GM23338 (cell line): ENCODE measurements around the gene ZC3H12C. TPM values are rescaled to one million over a fixed set of nuclear protein-coding genes. Genes with fewer than 3 reads are reported as not detected.

Experiments used
- ATAC-seq: fragments of 200-7000 bp; cut with Tn5 transposase; 3 replicates; pipeline ENCODE4 v1.9.1; 2020
- DNase-seq: peaks from one replicate; pipeline ENCODE4 v3.0.0-alpha.2; 2015; ENCODE audit warnings: low spot score
- H2AFZ ChIP-seq: fragments of 200-600 bp; sonication (generic); 2 replicates; pipeline ENCODE4 v1.8.0; 2016; ENCODE audit warnings: antibody characterized with exemption, mild to moderate bottlenecking, moderate library complexity
- H3F3A ChIP-seq: fragments of 200-600 bp; sonication (generic); replicated peaks from 2 replicates; pipeline ENCODE4 v1.8.0; 2017; ENCODE audit warnings: antibody characterized with exemption, mixed run types, low read depth
- H3K27ac ChIP-seq: fragments of 200-600 bp; sonication (generic); 2 replicates; pipeline ENCODE4 v1.6.1; 2016; ENCODE audit warnings: low read depth
- H3K27me3 ChIP-seq: fragments of 200-600 bp; sonication (generic); 2 replicates; pipeline ENCODE4 v1.8.0; 2016; ENCODE audit warnings: mild to moderate bottlenecking, mixed run types, moderate library complexity; ENCODE audit not compliant: insufficient read depth
- H3K36me3 ChIP-seq: fragments of 200-600 bp; sonication (generic); 2 replicates; pipeline ENCODE4 v1.8.0; 2016; ENCODE audit warnings: mild to moderate bottlenecking; ENCODE audit not compliant: insufficient read depth
- H3K4me1 ChIP-seq: fragments of 200-600 bp; sonication (generic); 2 replicates; pipeline ENCODE4 v1.8.0; 2016; ENCODE audit warnings: mild to moderate bottlenecking, moderate library complexity; ENCODE audit not compliant: insufficient read depth
- H3K4me2 ChIP-seq: fragments of 200-600 bp; sonication (generic); 2 replicates; pipeline ENCODE4 v1.7.1; 2017; ENCODE audit warnings: mixed run types
- H3K4me3 ChIP-seq: fragments of 200-600 bp; sonication (generic); 2 replicates; pipeline ENCODE4 v1.6.1; 2016; ENCODE audit warnings: mixed run types
- H3K79me2 ChIP-seq: fragments of 200-600 bp; sonication (generic); replicated peaks from 2 replicates; pipeline ENCODE4 v1.8.0; 2017; ENCODE audit warnings: mild to moderate bottlenecking; ENCODE audit not compliant: insufficient read depth
- H3K9me2 ChIP-seq: fragments of 200-600 bp; sonication (generic); 2 replicates; pipeline ENCODE4 v1.8.0; 2017; ENCODE audit not compliant: insufficient read depth
- H4K20me1 ChIP-seq: fragments of 200-600 bp; sonication (generic); replicated peaks from 2 replicates; pipeline ENCODE4 v1.8.0; 2017; ENCODE audit warnings: mild to moderate bottlenecking; ENCODE audit not compliant: insufficient read depth
- H3K27ac Mint-ChIP-seq: 2 replicates; pipeline ENCODE4 v1.8.0; 2020; ENCODE audit warnings: inconsistent platforms, mild to moderate bottlenecking, moderate library complexity, mixed read lengths
- H3K27me3 Mint-ChIP-seq: 3 replicates; pipeline ENCODE4 v1.8.0; 2022; ENCODE audit warnings: low read depth, mild to moderate bottlenecking, moderate library complexity, mixed read lengths, inconsistent platforms; ENCODE audit not compliant: insufficient read depth, poor library complexity
- H3K36me3 Mint-ChIP-seq: 3 replicates; pipeline ENCODE4 v1.8.0; 2021; ENCODE audit warnings: low read depth, mild to moderate bottlenecking, inconsistent platforms, moderate library complexity, mixed read lengths
- H3K4me1 Mint-ChIP-seq: 3 replicates; pipeline ENCODE4 v1.8.0; 2020; ENCODE audit warnings: mild to moderate bottlenecking, inconsistent platforms, mixed read lengths
- H3K4me3 Mint-ChIP-seq: 3 replicates; pipeline ENCODE4 v1.8.0; 2021; ENCODE audit warnings: moderate library complexity, mild to moderate bottlenecking, inconsistent platforms, mixed read lengths
- H3K9me3 Mint-ChIP-seq: 3 replicates; pipeline ENCODE4 v1.8.0; 2020; ENCODE audit warnings: moderate library complexity, mild to moderate bottlenecking, inconsistent platforms, mixed read lengths
- CREB1 ChIP-seq: fragments of 250-450 bp; sonication (Bioruptor Pico); IDR thresholded peaks from 2 replicates; pipeline ENCODE4 v1.5.0; 2020; ENCODE audit warnings: low read depth, mild to moderate bottlenecking, moderate library complexity
- CTCF ChIP-seq, 2 experiments: fragments of 200-600 bp in 1 of 2; sonication (generic) in 1 of 2; conservative IDR thresholded peaks; 2 replicates each; pipeline versions ENCODE4 v1.5.1 to v1.6.1; 2016 to 2017; ENCODE audit warnings: antibody characterized with exemption in 2 of 2, low read depth in 2 of 2, mild to moderate bottlenecking in 2 of 2, moderate library complexity in 1 of 2
- EZH2phosphoT487 ChIP-seq: fragments of 200-600 bp; sonication (generic); IDR thresholded peaks from one replicate; pipeline ENCODE4 v1.8.1; 2018; ENCODE audit warnings: antibody characterized with exemption; ENCODE audit not compliant: unreplicated experiment
- JUNB ChIP-seq: IDR thresholded peaks from one replicate; pipeline ENCODE4 v1.6.1; 2016; ENCODE audit warnings: antibody characterized with exemption; ENCODE audit not compliant: unreplicated experiment
- POLR2AphosphoS5 ChIP-seq: IDR thresholded peaks from 2 replicates; pipeline ENCODE4 v1.6.1; 2016; ENCODE audit warnings: antibody characterized with exemption, low read depth
- REST ChIP-seq: IDR thresholded peaks from one replicate; pipeline ENCODE4 v1.6.1; 2018; ENCODE audit warnings: antibody characterized with exemption; ENCODE audit not compliant: unreplicated experiment
- ZNF114 ChIP-seq: fragments of 250-450 bp; sonication (Bioruptor Pico); IDR thresholded peaks from 2 replicates; pipeline ENCODE4 v1.5.0; 2020; ENCODE audit warnings: mild to moderate bottlenecking, moderate library complexity
- ZNF331 ChIP-seq: fragments of 250-450 bp; sonication (Bioruptor Pico); IDR thresholded peaks from 2 replicates; pipeline ENCODE4 v1.5.0; 2020; ENCODE audit warnings: low read depth, mild to moderate bottlenecking, moderate library complexity
- ZNF462 ChIP-seq: fragments of 250-450 bp; sonication (Bioruptor Pico); IDR thresholded peaks from 2 replicates; pipeline ENCODE4 v1.5.0; 2020; ENCODE audit warnings: mild to moderate bottlenecking, moderate library complexity
- polyA plus RNA-seq: library from polyadenylated mRNA; unstranded; fragments of >200 nt; fragmentation: Nextera tagmentation; extraction: Ambion mirVana; gene quantifications from 2 replicates; pipeline ENCODE4 v1.2.1, GENCODE V29; 2016
- total RNA-seq: library from RNA; depleted of rRNA; stranded (reverse); fragments of >200 nt; shearing (Covaris generic); gene quantifications from 2 replicates; pipeline ENCODE4 v1.2.3, GENCODE V29; 2014

ZC3H12C gene
- total and polyA plus RNA-seq, 2 experiments from 2014 or later = 0.55 to 2.4 TPM

- DNase-seq = no peak
- H3K4me2 ChIP-seq = no peak overlapping the region
- Mint-ChIP-seq H3K4me1 (peaks cover 43% of the 10 kb centered on the region), H3K9me3 (peaks cover 4% of the 10 kb centered on the region; the same call in 1 of the 3 replicates), H3K27me3 (peaks cover 11% of the 10 kb centered on the region), H3K27ac (no peak overlapping the region), H3K36me3 (no peaks in the 10 kb centered on the region), H3K4me3 (no peak overlapping the region)
- no peak for ATAC-seq
- no peaks in the 10 kb centered on the region for H3K79me2 ChIP-seq
- H3K4me3 ChIP-seq = no peak overlapping the region
- H3K27ac ChIP-seq = no peak overlapping the region
- peaks cover 10% of the 10 kb centered on the region for H3K27me3 ChIP-seq
- peaks cover 5% of the 10 kb centered on the region; the same call in 1 of the 2 replicates for H3K9me2 ChIP-seq
- H2AFZ ChIP-seq = no peak overlapping the region
- TF ChIP-seq EZH2phosphoT487 (no peak), JUNB (no peak)
- no peaks in the 10 kb centered on the region for H4K20me1 ChIP-seq
- peaks cover 35% of the 10 kb centered on the region for H3K4me1 ChIP-seq
- no peaks in the 10 kb centered on the region for H3K36me3 ChIP-seq
- H3F3A ChIP-seq = peaks cover 5% of the 10 kb centered on the region; the same call in 1 of the 2 replicates
Measured at GRCh38 chr11:110176366-110177085, 83.3 kb downstream of the ZC3H12C start.

GRCh38 chr11:110177086-110177456 is 83.9 kb downstream of the ZC3H12C start:
- Mint-ChIP-seq H3K9me3 (peaks cover 4% of the 10 kb centered on the region; the same call in 1 of the 3 replicates), H3K36me3 (no peaks in the 10 kb centered on the region), H3K4me3 (no peak overlapping the region), H3K4me1 (peaks cover 43% of the 10 kb centered on the region), H3K27me3 (peaks cover 11% of the 10 kb centered on the region), H3K27ac (no peak overlapping the region)
- Histone ChIP-seq H3K79me2 (no peaks in the 10 kb centered on the region), H3K36me3 (no peaks in the 10 kb centered on the region), H4K20me1 (no peaks in the 10 kb centered on the region), H3K4me3 (no peak overlapping the region), H3K9me2 (peaks cover 5% of the 10 kb centered on the region; the same call in 1 of the 2 replicates), H3F3A (peaks cover 5% of the 10 kb centered on the region; the same call in 1 of the 2 replicates), H3K27ac (no peak overlapping the region), H3K27me3 (peaks cover 10% of the 10 kb centered on the region), H2AFZ (no peak overlapping the region), H3K4me1 (peaks cover 35% of the 10 kb centered on the region), H3K4me2 (no peak overlapping the region)
- ATAC-seq (no peak), DNase-seq (no peak)
- TF ChIP-seq REST = no peak
- TF ChIP-seq CREB1 (CRISPR knock-in tag) = no peak
- TF ChIP-seq ZNF331 (CRISPR knock-in tag) = no peak
- TF ChIP-seq ZNF114 (CRISPR knock-in tag) = no peak
- TF ChIP-seq POLR2AphosphoS5 = no peak
- TF ChIP-seq EZH2phosphoT487 = no peak
- no peak for TF ChIP-seq ZNF462 (CRISPR knock-in tag)
- no peak for TF ChIP-seq CTCF (conservative IDR thresholded peaks at IDR 0.05; ENCODE audit: low read depth in 2 of 2)
